NOMO-1 treated with DMSO at 0.1 percent for 48 hours (cell line): ENCODE measurements around the gene ZNF577.
A peak's percentile ranks its signal among the peaks of the same experiment; 100 is the strongest.

Source experiments
- DNase-seq: peaks from one replicate; lab custom pipeline; 2025; ENCODE audit not compliant: unreplicated experiment; lab: John Stamatoyannopoulos, UW

The ZNF577 gene

GRCh38 chr19:51873097-51873496, 14.7 kb downstream of the ZNF577 start:
- DNase-seq = no peak

GRCh38 chr19:51861870-51862622, 25.7 kb downstream of the ZNF577 start:
- DNase-seq = no peak

GRCh38 chr19:51837145-51837544, 50.6 kb downstream of the ZNF577 start:
- no peak for DNase-seq

- peak; percentile 98 for DNase-seq
Observed at GRCh38 chr19:51830274-51830673, 57.5 kb downstream of the ZNF577 start.

- DNase-seq = peak; percentile 96
Observed at GRCh38 chr19:51824281-51825005, 63.3 kb downstream of the ZNF577 start.

GRCh38 chr19:51822946-51823345, 64.8 kb downstream of the ZNF577 start:
- no peak for DNase-seq

- peak; percentile 94 for DNase-seq
Observed at GRCh38 chr19:51822325-51822724, 65.4 kb downstream of the ZNF577 start.

- no peak for DNase-seq
Observed at GRCh38 chr19:51821921-51822320, 65.8 kb downstream of the ZNF577 start.

- no peak for DNase-seq
Observed at GRCh38 chr19:51821456-51821855, 66.3 kb downstream of the ZNF577 start.
